Measurements from ENCODE around the gene SASH1. TPM values are rescaled to one million over a fixed set of nuclear protein-coding genes. Genes with fewer than 3 reads are reported as not detected.

SASH1 gene
- total RNA-seq, 1 experiment from 2014 or later, result 27.4 TPM

DNA sequence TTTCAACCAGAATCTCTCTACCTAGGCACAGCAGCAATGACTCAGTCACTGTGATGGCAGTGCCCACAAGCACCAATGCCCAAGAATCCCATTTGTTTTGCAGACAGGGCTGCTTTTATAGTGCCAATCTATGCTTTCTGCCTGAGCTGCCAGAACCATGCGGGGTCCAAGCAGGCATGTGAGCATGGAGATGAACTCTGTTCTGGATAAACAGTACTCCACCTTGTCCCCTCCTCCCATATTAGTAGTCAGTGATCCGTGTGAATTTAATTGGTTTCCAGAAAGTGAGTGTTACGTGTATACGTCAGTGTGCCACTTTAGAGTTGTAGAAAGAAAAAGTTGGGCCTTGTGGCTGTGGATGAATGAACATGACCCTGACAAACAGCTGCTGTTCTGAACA, 79.4 kb downstream of the SASH1 start:
- ChIA-PET POLR2A (no interaction called here), CTCF (no interaction called here)
- H3K27me3 Mint-ChIP-seq (ENCODE audit: low read depth), result no peaks in the 10 kb centered on the region
- no peaks in the 10 kb centered on the region for H3K36me3 Mint-ChIP-seq
- TF ChIP-seq, protein P1, sequence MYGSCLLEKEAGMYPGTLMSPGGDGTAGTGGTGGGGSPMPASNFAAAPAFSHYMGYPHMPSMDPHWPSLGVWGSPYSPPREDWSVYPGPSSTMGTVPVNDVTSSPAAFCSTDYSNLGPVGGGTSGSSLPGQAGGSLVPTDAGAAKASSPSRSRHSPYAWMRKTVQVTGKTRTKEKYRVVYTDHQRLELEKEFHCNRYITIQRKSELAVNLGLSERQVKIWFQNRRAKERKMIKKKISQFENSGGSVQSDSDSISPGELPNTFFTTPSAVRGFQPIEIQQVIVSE (CRISPR knock-in tag; IDR thresholded peaks at IDR 0.05; ENCODE audit: borderline replicate concordance), result no peak
- TF ChIP-seq FOXJ3 (CRISPR knock-in tag; IDR thresholded peaks at IDR 0.05; ENCODE audit: borderline replicate concordance) (no peak), NR1H2 (CRISPR knock-in tag; IDR thresholded peaks at IDR 0.05) (no peak), NFYB (CRISPR knock-in tag; conservative IDR thresholded peaks at IDR 0.05; ENCODE audit: low read depth) (no peak)
- TF ChIP-seq, protein P2, sequence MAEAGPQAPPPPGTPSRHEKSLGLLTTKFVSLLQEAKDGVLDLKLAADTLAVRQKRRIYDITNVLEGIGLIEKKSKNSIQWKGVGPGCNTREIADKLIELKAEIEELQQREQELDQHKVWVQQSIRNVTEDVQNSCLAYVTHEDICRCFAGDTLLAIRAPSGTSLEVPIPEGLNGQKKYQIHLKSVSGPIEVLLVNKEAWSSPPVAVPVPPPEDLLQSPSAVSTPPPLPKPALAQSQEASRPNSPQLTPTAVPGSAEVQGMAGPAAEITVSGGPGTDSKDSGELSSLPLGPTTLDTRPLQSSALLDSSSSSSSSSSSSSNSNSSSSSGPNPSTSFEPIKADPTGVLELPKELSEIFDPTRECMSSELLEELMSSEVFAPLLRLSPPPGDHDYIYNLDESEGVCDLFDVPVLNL (CRISPR knock-in tag; IDR thresholded peaks at IDR 0.05; ENCODE audit: borderline replicate concordance, low read depth), result no peak
- H3K9me3 Mint-ChIP-seq, result no peaks in the 10 kb centered on the region
- DNase-seq (ENCODE audit: low spot score) (no peak), ATAC-seq (no peak)
- no peak overlapping the region for H3K4me3 Mint-ChIP-seq
- H3K4me1 Mint-ChIP-seq, result peaks cover 5% of the 10 kb centered on the region
- H3K27ac Mint-ChIP-seq, result no peak overlapping the region

DNA sequence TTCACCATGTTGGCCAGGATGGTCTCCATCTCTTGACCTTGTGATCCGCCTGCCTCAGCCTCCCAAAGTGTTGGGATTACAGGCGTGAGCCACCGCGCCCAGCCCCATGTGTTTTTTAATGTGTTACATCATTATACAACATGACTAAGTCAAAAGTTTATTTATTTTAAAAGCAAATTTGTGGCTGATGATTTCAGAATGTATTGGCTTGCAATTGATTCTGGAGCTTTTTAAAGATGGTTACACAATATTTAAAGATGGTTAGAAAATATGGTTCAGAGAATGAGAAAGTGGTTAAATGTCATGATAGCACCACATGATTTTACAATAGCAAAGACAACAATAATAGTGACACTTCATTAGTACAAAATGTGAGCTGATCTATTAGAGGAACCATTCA, 80.5 kb downstream of the SASH1 start:
- ATAC-seq, result no peak
- no peak overlapping the region for H3K27ac Mint-ChIP-seq

DNA sequence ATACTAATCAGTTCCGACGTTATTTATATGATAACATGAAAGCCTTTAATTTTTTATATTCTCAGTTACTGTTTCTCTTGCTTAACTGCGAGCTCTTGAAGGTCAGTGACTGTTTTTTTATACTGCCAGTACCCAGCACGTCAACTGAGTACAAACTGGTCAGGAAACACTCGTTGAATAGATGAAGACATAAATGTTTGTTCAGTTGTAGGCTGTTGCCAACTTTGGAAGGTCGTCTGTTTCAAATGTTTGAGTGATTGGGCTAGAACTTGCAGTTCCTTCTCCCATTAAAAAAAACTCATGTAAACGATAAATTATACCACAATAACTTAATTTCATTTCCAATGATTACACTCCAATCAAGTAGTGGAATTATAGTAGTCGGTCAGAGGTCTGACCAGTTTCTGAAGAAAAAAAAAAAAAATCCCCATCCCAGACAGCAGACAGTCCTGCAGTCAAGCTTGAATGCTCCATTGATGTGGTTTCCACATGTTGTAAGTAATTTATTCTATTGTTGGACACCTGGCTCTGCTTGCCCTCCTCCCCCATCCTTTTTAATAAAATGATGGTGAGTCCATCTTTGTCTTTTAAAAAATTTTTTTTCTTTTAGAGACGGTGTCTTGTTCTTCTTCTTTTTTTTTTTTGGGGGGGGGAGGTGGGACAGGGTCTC, 81.1 kb downstream of the SASH1 start:
- POLR2A ChIA-PET, result no interaction called here
- ATAC-seq (no peak), DNase-seq (ENCODE audit: low spot score) (no peak)
- Mint-ChIP-seq H3K4me1 (peaks cover 5% of the 10 kb centered on the region), H3K27me3 (ENCODE audit: low read depth) (no peaks in the 10 kb centered on the region), H3K4me3 (no peak overlapping the region), H3K27ac (no peak overlapping the region), H3K36me3 (no peaks in the 10 kb centered on the region), H3K9me3 (no peaks in the 10 kb centered on the region)
- CTCF ChIA-PET, result interaction anchor here (1.3 kb wide), 1 partner anchor 41 kb away, joined by 3 read pairs; no protein-coding TSS in a partner anchor
- TF ChIP-seq, protein P1 (CRISPR knock-in tag; IDR thresholded peaks at IDR 0.05; ENCODE audit: borderline replicate concordance), result no peak
- TF ChIP-seq, protein P3, sequence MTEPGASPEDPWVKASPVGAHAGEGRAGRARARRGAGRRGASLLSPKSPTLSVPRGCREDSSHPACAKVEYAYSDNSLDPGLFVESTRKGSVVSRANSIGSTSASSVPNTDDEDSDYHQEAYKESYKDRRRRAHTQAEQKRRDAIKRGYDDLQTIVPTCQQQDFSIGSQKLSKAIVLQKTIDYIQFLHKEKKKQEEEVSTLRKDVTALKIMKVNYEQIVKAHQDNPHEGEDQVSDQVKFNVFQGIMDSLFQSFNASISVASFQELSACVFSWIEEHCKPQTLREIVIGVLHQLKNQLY (CRISPR knock-in tag; IDR thresholded peaks at IDR 0.05), result no peak
- TF ChIP-seq, protein P4, sequence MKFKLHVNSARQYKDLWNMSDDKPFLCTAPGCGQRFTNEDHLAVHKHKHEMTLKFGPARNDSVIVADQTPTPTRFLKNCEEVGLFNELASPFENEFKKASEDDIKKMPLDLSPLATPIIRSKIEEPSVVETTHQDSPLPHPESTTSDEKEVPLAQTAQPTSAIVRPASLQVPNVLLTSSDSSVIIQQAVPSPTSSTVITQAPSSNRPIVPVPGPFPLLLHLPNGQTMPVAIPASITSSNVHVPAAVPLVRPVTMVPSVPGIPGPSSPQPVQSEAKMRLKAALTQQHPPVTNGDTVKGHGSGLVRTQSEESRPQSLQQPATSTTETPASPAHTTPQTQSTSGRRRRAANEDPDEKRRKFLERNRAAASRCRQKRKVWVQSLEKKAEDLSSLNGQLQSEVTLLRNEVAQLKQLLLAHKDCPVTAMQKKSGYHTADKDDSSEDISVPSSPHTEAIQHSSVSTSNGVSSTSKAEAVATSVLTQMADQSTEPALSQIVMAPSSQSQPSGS (CRISPR knock-in tag; IDR thresholded peaks at IDR 0.05; ENCODE audit: borderline replicate concordance, low read depth), result no peak
- TF ChIP-seq GABPB1 (CRISPR knock-in tag; IDR thresholded peaks at IDR 0.05), result no peak
- TF ChIP-seq, protein P5, sequence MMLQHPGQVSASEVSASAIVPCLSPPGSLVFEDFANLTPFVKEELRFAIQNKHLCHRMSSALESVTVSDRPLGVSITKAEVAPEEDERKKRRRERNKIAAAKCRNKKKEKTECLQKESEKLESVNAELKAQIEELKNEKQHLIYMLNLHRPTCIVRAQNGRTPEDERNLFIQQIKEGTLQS (CRISPR knock-in tag; conservative IDR thresholded peaks at IDR 0.05), result no peak
- TF ChIP-seq GRHL2 (CRISPR knock-in tag; IDR thresholded peaks at IDR 0.05; ENCODE audit: insufficient replicate concordance, severe bottlenecking), result no peak
- TF ChIP-seq, protein P6, sequence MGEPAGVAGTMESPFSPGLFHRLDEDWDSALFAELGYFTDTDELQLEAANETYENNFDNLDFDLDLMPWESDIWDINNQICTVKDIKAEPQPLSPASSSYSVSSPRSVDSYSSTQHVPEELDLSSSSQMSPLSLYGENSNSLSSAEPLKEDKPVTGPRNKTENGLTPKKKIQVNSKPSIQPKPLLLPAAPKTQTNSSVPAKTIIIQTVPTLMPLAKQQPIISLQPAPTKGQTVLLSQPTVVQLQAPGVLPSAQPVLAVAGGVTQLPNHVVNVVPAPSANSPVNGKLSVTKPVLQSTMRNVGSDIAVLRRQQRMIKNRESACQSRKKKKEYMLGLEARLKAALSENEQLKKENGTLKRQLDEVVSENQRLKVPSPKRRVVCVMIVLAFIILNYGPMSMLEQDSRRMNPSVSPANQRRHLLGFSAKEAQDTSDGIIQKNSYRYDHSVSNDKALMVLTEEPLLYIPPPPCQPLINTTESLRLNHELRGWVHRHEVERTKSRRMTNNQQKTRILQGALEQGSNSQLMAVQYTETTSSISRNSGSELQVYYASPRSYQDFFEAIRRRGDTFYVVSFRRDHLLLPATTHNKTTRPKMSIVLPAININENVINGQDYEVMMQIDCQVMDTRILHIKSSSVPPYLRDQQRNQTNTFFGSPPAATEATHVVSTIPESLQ (CRISPR knock-in tag; IDR thresholded peaks at IDR 0.05), result no peak

More for the DNA sequence above, 80.5 kb downstream of the SASH1 start:
- H3K4me3 Mint-ChIP-seq, result no peak overlapping the region
- POLR2A ChIA-PET, result no interaction called here
- CTCF ChIA-PET, result interaction anchor here (1.3 kb wide), 1 partner anchor 41 kb away, joined by 3 read pairs; no protein-coding TSS in a partner anchor
- H3K9me3 Mint-ChIP-seq, result no peaks in the 10 kb centered on the region
- no peaks in the 10 kb centered on the region for H3K27me3 Mint-ChIP-seq (ENCODE audit: low read depth)
- H3K4me1 Mint-ChIP-seq, result peaks cover 5% of the 10 kb centered on the region
- TF ChIP-seq RELA (CRISPR knock-in tag; IDR thresholded peaks at IDR 0.05; ENCODE audit: borderline replicate concordance) (no peak), ZNF219 (CRISPR knock-in tag; IDR thresholded peaks at IDR 0.05; ENCODE audit: borderline replicate concordance) (no peak), CREB1 (CRISPR knock-in tag; IDR thresholded peaks at IDR 0.05) (no peak), ZNF396 (CRISPR knock-in tag; IDR thresholded peaks at IDR 0.05; ENCODE audit: borderline replicate concordance) (no peak), NFATC4 (CRISPR knock-in tag; IDR thresholded peaks at IDR 0.05) (no peak), ZNF263 (CRISPR knock-in tag; IDR thresholded peaks at IDR 0.05; ENCODE audit: low read depth) (no peak)
- TF ChIP-seq, protein P1 (CRISPR knock-in tag; IDR thresholded peaks at IDR 0.05; ENCODE audit: borderline replicate concordance), result no peak
- TF ChIP-seq, protein P7, sequence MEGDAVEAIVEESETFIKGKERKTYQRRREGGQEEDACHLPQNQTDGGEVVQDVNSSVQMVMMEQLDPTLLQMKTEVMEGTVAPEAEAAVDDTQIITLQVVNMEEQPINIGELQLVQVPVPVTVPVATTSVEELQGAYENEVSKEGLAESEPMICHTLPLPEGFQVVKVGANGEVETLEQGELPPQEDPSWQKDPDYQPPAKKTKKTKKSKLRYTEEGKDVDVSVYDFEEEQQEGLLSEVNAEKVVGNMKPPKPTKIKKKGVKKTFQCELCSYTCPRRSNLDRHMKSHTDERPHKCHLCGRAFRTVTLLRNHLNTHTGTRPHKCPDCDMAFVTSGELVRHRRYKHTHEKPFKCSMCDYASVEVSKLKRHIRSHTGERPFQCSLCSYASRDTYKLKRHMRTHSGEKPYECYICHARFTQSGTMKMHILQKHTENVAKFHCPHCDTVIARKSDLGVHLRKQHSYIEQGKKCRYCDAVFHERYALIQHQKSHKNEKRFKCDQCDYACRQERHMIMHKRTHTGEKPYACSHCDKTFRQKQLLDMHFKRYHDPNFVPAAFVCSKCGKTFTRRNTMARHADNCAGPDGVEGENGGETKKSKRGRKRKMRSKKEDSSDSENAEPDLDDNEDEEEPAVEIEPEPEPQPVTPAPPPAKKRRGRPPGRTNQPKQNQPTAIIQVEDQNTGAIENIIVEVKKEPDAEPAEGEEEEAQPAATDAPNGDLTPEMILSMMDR (IDR thresholded peaks at IDR 0.05), result no peak
- no peaks in the 10 kb centered on the region for H3K36me3 Mint-ChIP-seq
- DNase-seq (ENCODE audit: low spot score), result no peak

All from WTC11 (cell line).